Subcutaneous adipose tissue (tissue), 4 donors: ENCODE results near the gene LSMEM2. TPM values are rescaled to one million over a fixed set of nuclear protein-coding genes. Genes with fewer than 3 reads are reported as not detected.

Experiments
- CTCF ChIP-seq: fragments of 450-650 bp; IDR thresholded peaks from one replicate; pipeline ENCODE4 v1.5.1; 2016; ENCODE audit warnings: low read depth, mild to moderate bottlenecking, control low read depth, antibody characterized with exemption, moderate library complexity
- total RNA-seq, 4 donors: library from RNA; depleted of rRNA; stranded (reverse); fragments of >200 nt; gene quantifications; one replicate each; pipeline ENCODE4 v1.1.0, GENCODE V29; 2016

The LSMEM2 gene
- total RNA-seq, 4 donors from 2014 or later = not detected

GRCh38 chr3:50324351-50325112 lies 45.6 kb downstream of the LSMEM2 start:
- TF ChIP-seq CTCF = no peak

- TF ChIP-seq CTCF = no peak
Measured at GRCh38 chr3:50325113-50325480, 46.2 kb downstream of the LSMEM2 start.

- TF ChIP-seq CTCF = no peak
Measured at GRCh38 chr3:50325497-50326181, 46.8 kb downstream of the LSMEM2 start.

- no peak for TF ChIP-seq CTCF
Measured at GRCh38 chr3:50326182-50326541, 47.3 kb downstream of the LSMEM2 start.

- no peak for TF ChIP-seq CTCF
Measured at GRCh38 chr3:50327129-50327528, 48.2 kb downstream of the LSMEM2 start.

GRCh38 chr3:50327943-50328691 lies 49.2 kb downstream of the LSMEM2 start, which contains the start of gene TUSC2:
TUSC2 (minus strand) TSS chr3:50328223; CDS start chr3:50328099, 124 bp downstream.
- TF ChIP-seq CTCF = no peak

- TF ChIP-seq CTCF = no peak
Measured at GRCh38 chr3:50330330-50330729, 51.4 kb downstream of the LSMEM2 start.
